GM06990 (cell line): Measurements from ENCODE around the gene TREM1.

Experiments
- DNase-seq: peaks from one replicate; pipeline ENCODE4 v3.0.0-alpha.2; 2011; ENCODE audit not compliant: insufficient read length; ENCODE audit errors: extremely low read depth
- H3K27me3 ChIP-seq: replicated peaks from 2 replicates; pipeline ENCODE4 v1.6.0; 2011; ENCODE audit warnings: low read length; ENCODE audit not compliant: control insufficient read depth, insufficient read depth
- H3K36me3 ChIP-seq: 2 replicates; pipeline ENCODE4 v1.5.1; 2011; ENCODE audit warnings: low read length; ENCODE audit not compliant: control insufficient read depth, insufficient read depth
- H3K4me3 ChIP-seq: replicated peaks from 2 replicates; pipeline ENCODE4 v1.5.1; 2011; ENCODE audit warnings: low read depth, mild to moderate bottlenecking, control low read depth, low read length
- TF ChIP-seq, protein P1 (sequence below): IDR thresholded peaks from 2 replicates; pipeline ENCODE4 v1.5.1; 2011; ENCODE audit warnings: low read length, control low read depth, mild to moderate bottlenecking, inconsistent platforms; ENCODE audit not compliant: insufficient read depth, poor library complexity, severe bottlenecking

Gene TREM1

DNA sequence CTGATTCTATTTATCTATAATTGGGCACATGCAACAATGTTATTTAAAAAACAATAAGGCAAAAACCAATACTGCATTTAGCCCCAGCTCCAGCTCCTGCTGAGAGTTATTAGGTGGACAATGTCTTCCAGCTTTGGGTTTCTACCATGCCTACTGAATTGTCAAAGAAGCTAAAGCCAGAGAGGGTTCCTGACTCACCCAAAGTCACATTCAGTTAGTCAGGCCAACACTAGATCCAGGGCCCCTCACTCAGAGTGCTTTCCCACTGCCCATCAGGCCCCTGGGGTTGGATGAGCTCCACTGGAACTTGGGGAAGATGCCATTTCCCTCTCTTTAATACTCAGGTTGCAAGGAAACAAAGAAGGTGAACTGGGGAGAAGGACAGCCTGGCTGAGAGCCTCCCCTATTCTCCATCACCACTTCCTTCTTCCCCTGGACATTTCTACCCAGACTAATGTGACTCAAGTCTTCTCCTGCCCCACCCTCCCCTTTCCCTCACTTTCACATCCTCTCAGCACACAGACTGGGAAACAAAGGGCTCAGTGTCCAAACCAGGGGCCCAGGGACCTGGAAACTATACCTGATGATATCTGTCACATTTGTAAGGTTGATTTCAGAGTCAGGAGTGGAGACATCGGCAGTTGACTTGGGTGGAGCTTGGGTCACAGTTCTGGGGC lies 6.0 kb downstream of the TREM1 start:
- TF ChIP-seq, protein P1, sequence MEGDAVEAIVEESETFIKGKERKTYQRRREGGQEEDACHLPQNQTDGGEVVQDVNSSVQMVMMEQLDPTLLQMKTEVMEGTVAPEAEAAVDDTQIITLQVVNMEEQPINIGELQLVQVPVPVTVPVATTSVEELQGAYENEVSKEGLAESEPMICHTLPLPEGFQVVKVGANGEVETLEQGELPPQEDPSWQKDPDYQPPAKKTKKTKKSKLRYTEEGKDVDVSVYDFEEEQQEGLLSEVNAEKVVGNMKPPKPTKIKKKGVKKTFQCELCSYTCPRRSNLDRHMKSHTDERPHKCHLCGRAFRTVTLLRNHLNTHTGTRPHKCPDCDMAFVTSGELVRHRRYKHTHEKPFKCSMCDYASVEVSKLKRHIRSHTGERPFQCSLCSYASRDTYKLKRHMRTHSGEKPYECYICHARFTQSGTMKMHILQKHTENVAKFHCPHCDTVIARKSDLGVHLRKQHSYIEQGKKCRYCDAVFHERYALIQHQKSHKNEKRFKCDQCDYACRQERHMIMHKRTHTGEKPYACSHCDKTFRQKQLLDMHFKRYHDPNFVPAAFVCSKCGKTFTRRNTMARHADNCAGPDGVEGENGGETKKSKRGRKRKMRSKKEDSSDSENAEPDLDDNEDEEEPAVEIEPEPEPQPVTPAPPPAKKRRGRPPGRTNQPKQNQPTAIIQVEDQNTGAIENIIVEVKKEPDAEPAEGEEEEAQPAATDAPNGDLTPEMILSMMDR = no peak
- Histone ChIP-seq H3K36me3 (no peaks in the 10 kb centered on the region), H3K27me3 (no peaks in the 10 kb centered on the region), H3K4me3 (no peak overlapping the region)
- DNase-seq = no peak

DNA sequence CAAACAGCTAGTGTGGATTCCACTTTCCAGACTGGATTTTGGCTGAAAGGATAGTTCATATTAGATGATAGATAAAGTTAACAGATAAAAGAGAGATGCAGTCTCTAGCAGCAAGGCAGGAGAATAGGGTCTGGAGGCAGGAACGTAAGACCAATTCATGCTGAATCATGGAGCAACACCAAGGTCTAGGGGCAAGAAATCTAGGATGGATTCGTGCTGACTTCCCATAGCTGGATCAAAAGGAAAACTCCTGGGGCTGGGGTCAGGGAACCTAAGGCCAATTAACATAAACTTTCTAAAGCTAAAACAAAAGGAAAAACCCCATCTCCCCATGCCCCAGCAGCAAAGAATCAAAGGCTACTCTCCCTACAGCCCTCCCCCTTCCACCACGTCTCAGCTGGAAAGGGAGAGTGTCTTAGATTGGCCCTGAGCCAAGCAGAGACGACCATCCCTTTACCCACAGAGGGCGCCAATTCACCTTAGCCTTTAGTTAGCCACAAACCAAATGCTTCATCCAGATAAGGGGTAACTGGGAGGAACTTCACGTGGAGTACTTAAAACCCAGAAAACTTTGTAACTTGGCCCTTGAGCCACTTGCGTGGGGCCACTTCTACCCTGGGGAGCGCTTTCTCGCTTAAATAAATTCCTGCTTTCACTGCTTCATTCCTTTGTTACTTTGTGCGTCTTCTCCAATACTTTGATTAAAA lies 7.6 kb downstream of the TREM1 start:
- Histone ChIP-seq H3K27me3 (no peaks in the 10 kb centered on the region), H3K4me3 (no peak overlapping the region), H3K36me3 (no peaks in the 10 kb centered on the region)
- DNase-seq = no peak
- TF ChIP-seq, protein P1 = peak; percentile 72

DNA sequence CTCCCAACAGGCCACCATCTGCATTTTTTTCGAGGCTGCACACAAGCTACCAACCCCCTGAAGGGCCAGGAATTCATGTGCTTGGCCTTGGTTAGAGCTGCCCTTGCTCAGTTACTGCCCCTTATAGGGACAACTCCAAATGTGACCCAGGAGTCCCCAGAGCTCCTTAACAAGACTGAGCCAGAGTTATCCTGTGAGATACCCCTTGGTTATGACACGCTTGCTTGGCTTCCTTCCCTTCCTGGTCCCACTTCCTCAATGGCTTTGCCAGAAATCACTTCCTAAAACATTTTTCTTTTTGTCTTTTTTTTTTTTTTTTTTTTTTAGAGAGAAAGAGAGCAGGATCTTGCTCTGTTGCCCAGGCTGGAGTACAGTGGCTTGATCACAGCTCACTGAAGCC lies 8.9 kb downstream of the TREM1 start:
- H3K27me3 ChIP-seq = no peaks in the 10 kb centered on the region; the same call in 1 of the 2 replicates
- no peaks in the 10 kb centered on the region for H3K36me3 ChIP-seq
- no peak for DNase-seq
- TF ChIP-seq, protein P1 = no peak
- no peak overlapping the region for H3K4me3 ChIP-seq

DNA sequence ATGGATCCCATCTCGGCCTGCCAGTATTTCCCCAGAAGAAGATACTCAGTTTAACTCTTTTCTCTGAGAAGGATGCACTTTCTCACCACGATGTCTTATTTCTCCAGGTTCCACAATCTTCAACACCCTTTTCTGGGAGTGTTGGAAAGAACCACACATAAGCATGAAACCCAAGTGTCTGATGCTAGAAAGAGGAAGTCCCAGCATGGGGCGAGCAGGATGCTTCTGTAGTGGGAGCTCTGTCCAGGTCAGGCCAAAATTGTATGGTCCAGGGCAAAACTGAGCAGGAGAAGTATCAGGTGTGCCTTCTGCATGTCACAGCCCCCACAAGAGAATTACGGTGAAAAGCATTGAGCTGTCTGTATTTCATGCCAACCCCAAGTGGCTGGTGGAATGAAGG lies 11.0 kb downstream of the TREM1 start:
- TF ChIP-seq, protein P1 = no peak
- Histone ChIP-seq H3K27me3 (no peaks in the 10 kb centered on the region; the same call in 1 of the 2 replicates), H3K4me3 (no peak overlapping the region), H3K36me3 (no peaks in the 10 kb centered on the region)
- DNase-seq = no peak

DNA sequence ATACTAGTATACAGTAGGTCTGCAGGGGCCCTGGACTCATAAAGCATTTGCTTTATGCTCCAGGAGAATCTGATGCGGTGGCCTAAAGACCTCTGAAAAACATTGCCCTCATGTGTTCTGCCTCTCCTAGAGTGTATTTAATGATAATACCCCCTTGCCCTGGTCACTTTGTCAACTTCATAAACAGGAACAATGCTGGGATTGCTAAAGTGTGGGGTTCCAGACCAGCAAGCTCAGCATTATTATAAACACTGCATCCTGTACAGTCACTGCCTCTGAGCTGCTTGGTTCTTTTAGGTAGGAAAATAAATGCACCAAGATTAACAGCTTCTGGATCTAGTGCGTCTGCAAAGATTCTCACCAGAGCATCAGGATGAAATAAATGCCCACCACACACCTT lies 12.2 kb downstream of the TREM1 start:
- Histone ChIP-seq H3K4me3 (no peak overlapping the region), H3K27me3 (no peaks in the 10 kb centered on the region; the same call in 1 of the 2 replicates), H3K36me3 (no peaks in the 10 kb centered on the region)
- TF ChIP-seq, protein P1 = no peak
- DNase-seq = no peak
